Measurements from ENCODE around the gene LIG3. TPM values are rescaled to one million over a fixed set of nuclear protein-coding genes. Genes with fewer than 3 reads are reported as not detected.

LIG3 gene
- 8.4 and 10.0 TPM in 2 replicates for polyA plus RNA-seq

DNA sequence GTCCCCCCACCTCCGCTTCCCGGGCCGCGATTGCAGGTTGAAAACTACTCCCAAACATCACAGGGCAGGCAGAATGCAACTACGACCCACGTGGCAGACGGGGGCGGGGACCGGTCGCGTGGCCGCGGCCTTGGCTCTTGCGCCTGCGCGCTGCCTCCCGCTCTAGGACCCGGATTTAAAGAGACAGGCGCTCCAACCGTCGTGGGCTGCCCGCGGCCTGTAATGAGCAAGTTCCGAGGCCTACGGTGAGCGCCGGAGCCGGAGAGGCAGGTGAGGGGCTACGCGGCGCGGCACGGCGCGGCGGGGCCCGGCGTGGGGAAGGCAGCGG lies at the start of gene LIG3:
Gene LIG3, plus strand, starts transcription at position 160 of the 328 bp plus-strand sequence. CDS start 2,494 bp downstream, outside the sequence.

GRCh38 chr17:34961093-34961911 lies 19.0 kb upstream of the LIG3 start, which contains the start of the genes CCT6B and ZNF830:
TSS of gene CCT6B (minus strand) at chr17:34961460. CDS start at chr17:34961393, 67 bp downstream.
TSS of gene ZNF830 (plus strand) at chr17:34961540. CDS start at chr17:34961567, 27 bp downstream.

Other genes starting within 250 kb of the LIG3 start
- gene CCT6B, start 19.1 kb upstream of the LIG3 start, polyA plus RNA-seq: 5.4 and 7.0 TPM in 2 replicates
- gene ZNF830, start 19.0 kb upstream of the LIG3 start, polyA plus RNA-seq: 13.1 and 15.5 TPM in 2 replicates
- gene RFFL, start 83.2 kb downstream of the LIG3 start, polyA plus RNA-seq: 0.69 TPM in 1 of 2 replicates, not detected in the other
- 4.2 and 5.1 TPM in 2 replicates for gene RAD51D, start 139.3 kb downstream of the LIG3 start, polyA plus RNA-seq
- not detected in 2 replicates for gene FNDC8, start 141.1 kb downstream of the LIG3 start, polyA plus RNA-seq
- gene NLE1, start 161.8 kb downstream of the LIG3 start, polyA plus RNA-seq: 1.1 and 2.9 TPM in 2 replicates
- not detected in 2 replicates for gene UNC45B, start 167.3 kb downstream of the LIG3 start, polyA plus RNA-seq
- not detected in 2 replicates for gene SLC35G3, start 213.9 kb downstream of the LIG3 start, polyA plus RNA-seq

Data from Purkinje cell (primary cell).